WTC11 (cell line): ENCODE measurements around the gene RLIM. TPM values are rescaled to one million over a fixed set of nuclear protein-coding genes. Genes with fewer than 3 reads are reported as not detected.

Source experiments
- ATAC-seq: fragments of 200-7000 bp; cut with Tn5 transposase; 2 replicates; pipeline ENCODE4 v1.10.0; 2021; ENCODE audit warnings: mild to moderate bottlenecking, moderate library complexity
- CTCF ChIA-PET: fragments of 300-600 bp; sonication (Branson Sonifier 250); formaldehyde crosslinking; loops from one replicate; lab custom pipeline; 2021; ENCODE audit warnings: antibody characterized with exemption; lab: Charles Lee
- POLR2A ChIA-PET: fragments of 350-600 bp; sonication (Branson Sonifier 250); formaldehyde crosslinking; loops from one replicate; lab custom pipeline; 2021; ENCODE audit warnings: antibody characterized with exemption; lab: Charles Lee
- DNase-seq: peaks from one replicate; pipeline ENCODE4 v3.0.0; 2021; ENCODE audit warnings: low spot score
- H3K27ac Mint-ChIP-seq: 2 replicates; pipeline ENCODE4 v1.8.0; 2021; ENCODE audit warnings: mixed read lengths
- H3K27me3 Mint-ChIP-seq: 2 replicates; pipeline ENCODE4 v1.8.0; 2021; ENCODE audit warnings: low read depth, mild to moderate bottlenecking, moderate library complexity, mixed read lengths
- H3K36me3 Mint-ChIP-seq: 2 replicates; pipeline ENCODE4 v1.8.0; 2021; ENCODE audit warnings: mixed read lengths
- H3K4me1 Mint-ChIP-seq: 2 replicates; pipeline ENCODE4 v1.8.0; 2022; ENCODE audit warnings: mixed read lengths
- H3K4me3 Mint-ChIP-seq: 2 replicates; pipeline ENCODE4 v1.8.0; 2021; ENCODE audit warnings: mild to moderate bottlenecking, moderate library complexity, mixed read lengths
- H3K9me3 Mint-ChIP-seq: 2 replicates; pipeline ENCODE4 v1.8.0; 2021; ENCODE audit warnings: mixed read lengths
- CBFB ChIP-seq: sonication (generic); formaldehyde crosslinking; IDR thresholded peaks from 2 replicates; pipeline ENCODE4 v1.8.1; 2022; ENCODE audit warnings: mild to moderate bottlenecking, low read depth, missing genetic modification reagents
- ELF4 ChIP-seq: sonication (generic); formaldehyde crosslinking; IDR thresholded peaks from 2 replicates; pipeline ENCODE4 v1.8.1; 2022; ENCODE audit warnings: low read depth, mild to moderate bottlenecking, moderate library complexity, missing genetic modification reagents
- ETV6 ChIP-seq: sonication (generic); formaldehyde crosslinking; IDR thresholded peaks from 2 replicates; pipeline ENCODE4 v1.8.1; 2022; ENCODE audit warnings: mild to moderate bottlenecking, missing genetic modification reagents
- MXD4 ChIP-seq: fragments of 250-450 bp; sonication (Bioruptor Pico); IDR thresholded peaks from 2 replicates; pipeline ENCODE4 v1.8.0; 2021; ENCODE audit warnings: mild to moderate bottlenecking, moderate library complexity, borderline replicate concordance
- NFE2L1 ChIP-seq: sonication (generic); formaldehyde crosslinking; IDR thresholded peaks from 2 replicates; pipeline ENCODE4 v1.8.1; 2023; ENCODE audit warnings: missing genetic modification reagents
- NFYB ChIP-seq: sonication (generic); formaldehyde crosslinking; conservative IDR thresholded peaks from 2 replicates; pipeline ENCODE4 v1.8.0; 2022; ENCODE audit warnings: low read depth, missing genetic modification reagents
- TEAD4 ChIP-seq: sonication (generic); formaldehyde crosslinking; IDR thresholded peaks from 2 replicates; pipeline ENCODE4 v1.8.0; 2022; ENCODE audit warnings: mild to moderate bottlenecking, missing genetic modification reagents
- TP53 ChIP-seq: sonication (generic); formaldehyde crosslinking; IDR thresholded peaks from 2 replicates; pipeline ENCODE4 v1.8.1; 2023; ENCODE audit warnings: mild to moderate bottlenecking, missing genetic modification reagents
- ZNF396 ChIP-seq: fragments of 250-450 bp; sonication (Bioruptor Pico); IDR thresholded peaks from 2 replicates; pipeline ENCODE4 v1.8.0; 2021; ENCODE audit warnings: mild to moderate bottlenecking, moderate library complexity, borderline replicate concordance
- total RNA-seq: library from RNA; stranded (reverse); gene quantifications from 3 replicates; pipeline ENCODE4 v1.2.3, GENCODE V29; 2021
- TF ChIP-seq, protein P1 (sequence below): sonication (generic); formaldehyde crosslinking; conservative IDR thresholded peaks from 2 replicates; pipeline ENCODE4 v1.8.1; 2022; ENCODE audit warnings: mild to moderate bottlenecking, missing genetic modification reagents
- TF ChIP-seq, protein P2 (sequence below): sonication (generic); formaldehyde crosslinking; IDR thresholded peaks from 2 replicates; pipeline ENCODE4 v1.8.1; 2023; ENCODE audit warnings: mild to moderate bottlenecking, moderate library complexity, missing genetic modification reagents
- TF ChIP-seq, protein P3 (sequence below): sonication (generic); formaldehyde crosslinking; IDR thresholded peaks from 2 replicates; pipeline ENCODE4 v1.8.0; 2022; ENCODE audit warnings: missing genetic modification reagents
- TF ChIP-seq, protein P4 (sequence below): sonication (generic); formaldehyde crosslinking; IDR thresholded peaks from 2 replicates; pipeline ENCODE4 v1.8.1; 2022; ENCODE audit warnings: mild to moderate bottlenecking, moderate library complexity, missing genetic modification reagents
- TF ChIP-seq, protein P5 (sequence below): sonication (generic); formaldehyde crosslinking; IDR thresholded peaks from 2 replicates; pipeline ENCODE4 v1.8.1; 2023; ENCODE audit warnings: mild to moderate bottlenecking, missing genetic modification reagents
- TF ChIP-seq, protein P6 (sequence below): sonication (generic); formaldehyde crosslinking; IDR thresholded peaks from 2 replicates; pipeline ENCODE4 v1.8.1; 2022; ENCODE audit warnings: missing genetic modification reagents, borderline replicate concordance
- TF ChIP-seq, protein P7 (sequence below): fragments of 200-600 bp; IDR thresholded peaks from 2 replicates; pipeline ENCODE4 v1.8.0; 2022; ENCODE audit warnings: antibody characterized with exemption
- TF ChIP-seq, protein P8 (sequence below): sonication (generic); formaldehyde crosslinking; IDR thresholded peaks from 2 replicates; pipeline ENCODE4 v1.8.0; 2023; ENCODE audit warnings: mild to moderate bottlenecking, missing genetic modification reagents
- TF ChIP-seq, protein P9 (sequence below): fragments of 250-450 bp; sonication (Bioruptor Pico); IDR thresholded peaks from 2 replicates; pipeline ENCODE4 v2.1.2; 2022; ENCODE audit warnings: mild to moderate bottlenecking, moderate library complexity
- TF ChIP-seq, protein P10 (sequence below): sonication (generic); formaldehyde crosslinking; IDR thresholded peaks from 2 replicates; pipeline ENCODE4 v1.8.0; 2022; ENCODE audit warnings: mild to moderate bottlenecking, missing genetic modification reagents

The RLIM gene
- total RNA-seq, 1 experiment from 2014 or later, result 34.4 TPM

DNA sequence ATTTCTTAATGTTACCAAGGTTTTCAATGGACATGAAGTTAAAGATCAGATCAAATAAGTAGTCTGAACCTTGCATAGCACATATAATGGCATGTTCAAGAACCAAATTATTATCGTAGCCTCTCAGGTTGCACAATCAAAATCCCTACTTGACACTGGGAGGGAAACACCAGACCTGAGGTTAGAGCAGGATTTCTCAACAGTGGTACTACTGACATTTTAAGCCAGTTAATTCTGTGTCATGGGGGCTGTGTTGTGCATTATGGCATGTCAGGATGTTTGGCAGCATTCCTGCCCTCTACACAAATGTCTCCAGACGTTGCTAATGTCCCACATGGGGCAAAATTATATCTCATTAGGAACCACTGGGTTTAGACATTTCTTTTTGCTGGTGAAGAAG is 20.8 kb downstream of the RLIM start:
- no peak for DNase-seq
- ATAC-seq, result no peak
- no peaks in the 10 kb centered on the region for H3K9me3 Mint-ChIP-seq
- H3K27me3 Mint-ChIP-seq, result no peaks in the 10 kb centered on the region
- H3K36me3 Mint-ChIP-seq, result peaks cover 51% of the 10 kb centered on the region
- H3K4me3 Mint-ChIP-seq, result no peak overlapping the region
- H3K4me1 Mint-ChIP-seq, result no peaks in the 10 kb centered on the region
- ChIA-PET CTCF (no interaction called here), POLR2A (no interaction called here)
- no peak overlapping the region for H3K27ac Mint-ChIP-seq
- TF ChIP-seq, protein P1, sequence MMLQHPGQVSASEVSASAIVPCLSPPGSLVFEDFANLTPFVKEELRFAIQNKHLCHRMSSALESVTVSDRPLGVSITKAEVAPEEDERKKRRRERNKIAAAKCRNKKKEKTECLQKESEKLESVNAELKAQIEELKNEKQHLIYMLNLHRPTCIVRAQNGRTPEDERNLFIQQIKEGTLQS (CRISPR knock-in tag), result no peak
- TF ChIP-seq ELF4 (CRISPR knock-in tag) (no peak), TEAD4 (CRISPR knock-in tag) (no peak), ETV6 (CRISPR knock-in tag) (no peak), NFYB (CRISPR knock-in tag) (no peak), TP53 (CRISPR knock-in tag) (no peak), CBFB (no peak), MXD4 (CRISPR knock-in tag) (no peak), ZNF396 (CRISPR knock-in tag) (no peak), NFE2L1 (no peak)
- TF ChIP-seq, protein P2, sequence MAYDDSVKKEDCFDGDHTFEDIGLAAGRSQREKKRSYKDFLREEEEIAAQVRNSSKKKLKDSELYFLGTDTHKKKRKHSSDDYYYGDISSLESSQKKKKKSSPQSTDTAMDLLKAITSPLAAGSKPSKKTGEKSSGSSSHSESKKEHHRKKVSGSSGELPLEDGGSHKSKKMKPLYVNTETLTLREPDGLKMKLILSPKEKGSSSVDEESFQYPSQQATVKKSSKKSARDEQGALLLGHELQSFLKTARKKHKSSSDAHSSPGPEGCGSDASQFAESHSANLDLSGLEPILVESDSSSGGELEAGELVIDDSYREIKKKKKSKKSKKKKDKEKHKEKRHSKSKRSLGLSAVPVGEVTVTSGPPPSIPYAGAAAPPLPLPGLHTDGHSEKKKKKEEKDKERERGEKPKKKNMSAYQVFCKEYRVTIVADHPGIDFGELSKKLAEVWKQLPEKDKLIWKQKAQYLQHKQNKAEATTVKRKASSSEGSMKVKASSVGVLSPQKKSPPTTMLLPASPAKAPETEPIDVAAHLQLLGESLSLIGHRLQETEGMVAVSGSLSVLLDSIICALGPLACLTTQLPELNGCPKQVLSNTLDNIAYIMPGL, result no peak
- TF ChIP-seq, protein P3, sequence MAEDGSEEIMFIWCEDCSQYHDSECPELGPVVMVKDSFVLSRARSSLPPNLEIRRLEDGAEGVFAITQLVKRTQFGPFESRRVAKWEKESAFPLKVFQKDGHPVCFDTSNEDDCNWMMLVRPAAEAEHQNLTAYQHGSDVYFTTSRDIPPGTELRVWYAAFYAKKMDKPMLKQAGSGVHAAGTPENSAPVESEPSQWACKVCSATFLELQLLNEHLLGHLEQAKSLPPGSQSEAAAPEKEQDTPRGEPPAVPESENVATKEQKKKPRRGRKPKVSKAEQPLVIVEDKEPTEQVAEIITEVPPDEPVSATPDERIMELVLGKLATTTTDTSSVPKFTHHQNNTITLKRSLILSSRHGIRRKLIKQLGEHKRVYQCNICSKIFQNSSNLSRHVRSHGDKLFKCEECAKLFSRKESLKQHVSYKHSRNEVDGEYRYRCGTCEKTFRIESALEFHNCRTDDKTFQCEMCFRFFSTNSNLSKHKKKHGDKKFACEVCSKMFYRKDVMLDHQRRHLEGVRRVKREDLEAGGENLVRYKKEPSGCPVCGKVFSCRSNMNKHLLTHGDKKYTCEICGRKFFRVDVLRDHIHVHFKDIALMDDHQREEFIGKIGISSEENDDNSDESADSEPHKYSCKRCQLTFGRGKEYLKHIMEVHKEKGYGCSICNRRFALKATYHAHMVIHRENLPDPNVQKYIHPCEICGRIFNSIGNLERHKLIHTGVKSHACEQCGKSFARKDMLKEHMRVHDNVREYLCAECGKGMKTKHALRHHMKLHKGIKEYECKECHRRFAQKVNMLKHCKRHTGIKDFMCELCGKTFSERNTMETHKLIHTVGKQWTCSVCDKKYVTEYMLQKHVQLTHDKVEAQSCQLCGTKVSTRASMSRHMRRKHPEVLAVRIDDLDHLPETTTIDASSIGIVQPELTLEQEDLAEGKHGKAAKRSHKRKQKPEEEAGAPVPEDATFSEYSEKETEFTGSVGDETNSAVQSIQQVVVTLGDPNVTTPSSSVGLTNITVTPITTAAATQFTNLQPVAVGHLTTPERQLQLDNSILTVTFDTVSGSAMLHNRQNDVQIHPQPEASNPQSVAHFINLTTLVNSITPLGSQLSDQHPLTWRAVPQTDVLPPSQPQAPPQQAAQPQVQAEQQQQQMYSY (CRISPR knock-in tag), result no peak
- TF ChIP-seq, protein P4, sequence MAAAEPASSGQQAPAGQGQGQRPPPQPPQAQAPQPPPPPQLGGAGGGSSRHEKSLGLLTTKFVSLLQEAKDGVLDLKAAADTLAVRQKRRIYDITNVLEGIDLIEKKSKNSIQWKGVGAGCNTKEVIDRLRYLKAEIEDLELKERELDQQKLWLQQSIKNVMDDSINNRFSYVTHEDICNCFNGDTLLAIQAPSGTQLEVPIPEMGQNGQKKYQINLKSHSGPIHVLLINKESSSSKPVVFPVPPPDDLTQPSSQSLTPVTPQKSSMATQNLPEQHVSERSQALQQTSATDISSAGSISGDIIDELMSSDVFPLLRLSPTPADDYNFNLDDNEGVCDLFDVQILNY (CRISPR knock-in tag), result no peak
- TF ChIP-seq, protein P5, sequence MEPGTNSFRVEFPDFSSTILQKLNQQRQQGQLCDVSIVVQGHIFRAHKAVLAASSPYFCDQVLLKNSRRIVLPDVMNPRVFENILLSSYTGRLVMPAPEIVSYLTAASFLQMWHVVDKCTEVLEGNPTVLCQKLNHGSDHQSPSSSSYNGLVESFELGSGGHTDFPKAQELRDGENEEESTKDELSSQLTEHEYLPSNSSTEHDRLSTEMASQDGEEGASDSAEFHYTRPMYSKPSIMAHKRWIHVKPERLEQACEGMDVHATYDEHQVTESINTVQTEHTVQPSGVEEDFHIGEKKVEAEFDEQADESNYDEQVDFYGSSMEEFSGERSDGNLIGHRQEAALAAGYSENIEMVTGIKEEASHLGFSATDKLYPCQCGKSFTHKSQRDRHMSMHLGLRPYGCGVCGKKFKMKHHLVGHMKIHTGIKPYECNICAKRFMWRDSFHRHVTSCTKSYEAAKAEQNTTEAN (CRISPR knock-in tag), result no peak

DNA sequence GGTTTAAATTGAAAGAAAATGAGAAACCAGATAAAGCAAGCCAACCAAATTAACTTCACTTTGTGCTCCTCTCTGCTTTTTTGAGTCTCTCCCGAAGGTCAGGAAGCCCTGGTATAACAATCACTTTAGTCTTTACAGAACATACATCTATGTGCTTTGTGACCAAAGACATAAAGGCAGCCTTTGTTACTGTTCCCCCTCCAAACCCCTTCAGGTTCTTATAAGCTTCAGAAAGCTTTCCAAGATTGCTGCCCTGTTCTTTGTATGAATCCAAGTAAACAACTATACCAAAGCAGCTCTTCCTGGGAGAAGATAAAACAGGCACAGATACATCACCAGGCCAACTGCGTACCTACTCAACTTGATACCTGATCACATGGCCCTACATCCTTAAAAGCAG is 28.7 kb downstream of the RLIM start:
- ATAC-seq (no peak), DNase-seq (no peak)
- POLR2A ChIA-PET, result no interaction called here
- CTCF ChIA-PET, result no interaction called here
- Mint-ChIP-seq H3K27ac (no peak overlapping the region), H3K36me3 (peaks cover 15% of the 10 kb centered on the region), H3K4me1 (no peaks in the 10 kb centered on the region), H3K27me3 (no peaks in the 10 kb centered on the region), H3K4me3 (no peak overlapping the region), H3K9me3 (no peaks in the 10 kb centered on the region)
- TF ChIP-seq, protein P6, sequence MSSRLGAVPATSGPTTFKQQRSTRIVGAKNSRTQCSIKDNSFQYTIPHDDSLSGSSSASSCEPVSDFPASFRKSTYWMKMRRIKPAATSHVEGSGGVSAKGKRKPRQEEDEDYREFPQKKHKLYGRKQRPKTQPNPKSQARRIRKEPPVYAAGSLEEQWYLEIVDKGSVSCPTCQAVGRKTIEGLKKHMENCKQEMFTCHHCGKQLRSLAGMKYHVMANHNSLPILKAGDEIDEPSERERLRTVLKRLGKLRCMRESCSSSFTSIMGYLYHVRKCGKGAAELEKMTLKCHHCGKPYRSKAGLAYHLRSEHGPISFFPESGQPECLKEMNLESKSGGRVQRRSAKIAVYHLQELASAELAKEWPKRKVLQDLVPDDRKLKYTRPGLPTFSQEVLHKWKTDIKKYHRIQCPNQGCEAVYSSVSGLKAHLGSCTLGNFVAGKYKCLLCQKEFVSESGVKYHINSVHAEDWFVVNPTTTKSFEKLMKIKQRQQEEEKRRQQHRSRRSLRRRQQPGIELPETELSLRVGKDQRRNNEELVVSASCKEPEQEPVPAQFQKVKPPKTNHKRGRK (CRISPR knock-in tag), result no peak
- TF ChIP-seq, protein P7, sequence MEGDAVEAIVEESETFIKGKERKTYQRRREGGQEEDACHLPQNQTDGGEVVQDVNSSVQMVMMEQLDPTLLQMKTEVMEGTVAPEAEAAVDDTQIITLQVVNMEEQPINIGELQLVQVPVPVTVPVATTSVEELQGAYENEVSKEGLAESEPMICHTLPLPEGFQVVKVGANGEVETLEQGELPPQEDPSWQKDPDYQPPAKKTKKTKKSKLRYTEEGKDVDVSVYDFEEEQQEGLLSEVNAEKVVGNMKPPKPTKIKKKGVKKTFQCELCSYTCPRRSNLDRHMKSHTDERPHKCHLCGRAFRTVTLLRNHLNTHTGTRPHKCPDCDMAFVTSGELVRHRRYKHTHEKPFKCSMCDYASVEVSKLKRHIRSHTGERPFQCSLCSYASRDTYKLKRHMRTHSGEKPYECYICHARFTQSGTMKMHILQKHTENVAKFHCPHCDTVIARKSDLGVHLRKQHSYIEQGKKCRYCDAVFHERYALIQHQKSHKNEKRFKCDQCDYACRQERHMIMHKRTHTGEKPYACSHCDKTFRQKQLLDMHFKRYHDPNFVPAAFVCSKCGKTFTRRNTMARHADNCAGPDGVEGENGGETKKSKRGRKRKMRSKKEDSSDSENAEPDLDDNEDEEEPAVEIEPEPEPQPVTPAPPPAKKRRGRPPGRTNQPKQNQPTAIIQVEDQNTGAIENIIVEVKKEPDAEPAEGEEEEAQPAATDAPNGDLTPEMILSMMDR, result no peak
- TF ChIP-seq, protein P8, sequence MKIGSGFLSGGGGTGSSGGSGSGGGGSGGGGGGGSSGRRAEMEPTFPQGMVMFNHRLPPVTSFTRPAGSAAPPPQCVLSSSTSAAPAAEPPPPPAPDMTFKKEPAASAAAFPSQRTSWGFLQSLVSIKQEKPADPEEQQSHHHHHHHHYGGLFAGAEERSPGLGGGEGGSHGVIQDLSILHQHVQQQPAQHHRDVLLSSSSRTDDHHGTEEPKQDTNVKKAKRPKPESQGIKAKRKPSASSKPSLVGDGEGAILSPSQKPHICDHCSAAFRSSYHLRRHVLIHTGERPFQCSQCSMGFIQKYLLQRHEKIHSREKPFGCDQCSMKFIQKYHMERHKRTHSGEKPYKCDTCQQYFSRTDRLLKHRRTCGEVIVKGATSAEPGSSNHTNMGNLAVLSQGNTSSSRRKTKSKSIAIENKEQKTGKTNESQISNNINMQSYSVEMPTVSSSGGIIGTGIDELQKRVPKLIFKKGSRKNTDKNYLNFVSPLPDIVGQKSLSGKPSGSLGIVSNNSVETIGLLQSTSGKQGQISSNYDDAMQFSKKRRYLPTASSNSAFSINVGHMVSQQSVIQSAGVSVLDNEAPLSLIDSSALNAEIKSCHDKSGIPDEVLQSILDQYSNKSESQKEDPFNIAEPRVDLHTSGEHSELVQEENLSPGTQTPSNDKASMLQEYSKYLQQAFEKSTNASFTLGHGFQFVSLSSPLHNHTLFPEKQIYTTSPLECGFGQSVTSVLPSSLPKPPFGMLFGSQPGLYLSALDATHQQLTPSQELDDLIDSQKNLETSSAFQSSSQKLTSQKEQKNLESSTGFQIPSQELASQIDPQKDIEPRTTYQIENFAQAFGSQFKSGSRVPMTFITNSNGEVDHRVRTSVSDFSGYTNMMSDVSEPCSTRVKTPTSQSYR (CRISPR knock-in tag), result no peak
- TF ChIP-seq, protein P9, sequence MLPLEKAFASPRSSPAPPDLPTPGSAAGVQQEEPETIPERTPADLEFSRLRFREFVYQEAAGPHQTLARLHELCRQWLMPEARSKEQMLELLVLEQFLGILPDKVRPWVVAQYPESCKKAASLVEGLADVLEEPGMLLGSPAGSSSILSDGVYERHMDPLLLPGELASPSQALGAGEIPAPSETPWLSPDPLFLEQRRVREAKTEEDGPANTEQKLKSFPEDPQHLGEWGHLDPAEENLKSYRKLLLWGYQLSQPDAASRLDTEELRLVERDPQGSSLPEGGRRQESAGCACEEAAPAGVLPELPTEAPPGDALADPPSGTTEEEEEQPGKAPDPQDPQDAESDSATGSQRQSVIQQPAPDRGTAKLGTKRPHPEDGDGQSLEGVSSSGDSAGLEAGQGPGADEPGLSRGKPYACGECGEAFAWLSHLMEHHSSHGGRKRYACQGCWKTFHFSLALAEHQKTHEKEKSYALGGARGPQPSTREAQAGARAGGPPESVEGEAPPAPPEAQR (CRISPR knock-in tag), result no peak
- TF ChIP-seq, protein P10, sequence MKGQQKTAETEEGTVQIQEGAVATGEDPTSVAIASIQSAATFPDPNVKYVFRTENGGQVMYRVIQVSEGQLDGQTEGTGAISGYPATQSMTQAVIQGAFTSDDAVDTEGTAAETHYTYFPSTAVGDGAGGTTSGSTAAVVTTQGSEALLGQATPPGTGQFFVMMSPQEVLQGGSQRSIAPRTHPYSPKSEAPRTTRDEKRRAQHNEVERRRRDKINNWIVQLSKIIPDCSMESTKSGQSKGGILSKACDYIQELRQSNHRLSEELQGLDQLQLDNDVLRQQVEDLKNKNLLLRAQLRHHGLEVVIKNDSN (CRISPR knock-in tag), result no peak
